ENCODE measurements around the gene TRAF2.
A peak's percentile ranks its signal among the peaks of the same experiment; 100 is the strongest.

TRAF2 gene

GRCh38 chr9:136853596-136854112, 32.7 kb upstream of the TRAF2 start:
- Histone ChIP-seq H3K36me3 (ENCODE audit: control insufficient read depth in 1 of 2, insufficient read depth in 2 of 2, low read length in 2 of 2) (no peaks in the 10 kb centered on the region), H3K9me3 (ENCODE audit: control insufficient read depth in 1 of 2, low read length in 2 of 2) (no peaks in the 10 kb centered on the region), H3K27me3 (ENCODE audit: control insufficient read depth in 1 of 2, insufficient read depth in 2 of 2, low read length in 2 of 2) (no peaks in the 10 kb centered on the region), H3K9ac (ENCODE audit: low read depth in 1 of 2, low read length in 2 of 2) (no peak overlapping the region), H3K4me1 (ENCODE audit: control insufficient read depth in 1 of 2, insufficient read depth in 2 of 2, low read length in 2 of 2) (peaks cover 49 to 53% of the 10 kb centered on the region in 2 donors), H3K27ac (ENCODE audit: low read depth, low read length) (no peak overlapping the region), H3K4me3 (ENCODE audit: low read depth in 1 of 2, low read length in 2 of 2) (no peak overlapping the region)

GRCh38 chr9:136854113-136854841, 32.0 kb upstream of the TRAF2 start:
- H3K9ac ChIP-seq (ENCODE audit: low read depth in 1 of 2, low read length in 2 of 2) = no peak overlapping the region
- no peaks in the 10 kb centered on the region for H3K36me3 ChIP-seq (ENCODE audit: control insufficient read depth in 1 of 2, insufficient read depth in 2 of 2, low read length in 2 of 2)
- no peaks in the 10 kb centered on the region for H3K9me3 ChIP-seq (ENCODE audit: control insufficient read depth in 1 of 2, low read length in 2 of 2)
- H3K27ac ChIP-seq (ENCODE audit: low read depth, low read length) = no peak overlapping the region
- no peaks in the 10 kb centered on the region for H3K27me3 ChIP-seq (ENCODE audit: control insufficient read depth in 1 of 2, insufficient read depth in 2 of 2, low read length in 2 of 2)
- H3K4me1 ChIP-seq (ENCODE audit: control insufficient read depth in 1 of 2, insufficient read depth in 2 of 2, low read length in 2 of 2) = peaks cover 56 to 59% of the 10 kb centered on the region in 2 donors
- no peak overlapping the region for H3K4me3 ChIP-seq (ENCODE audit: low read depth in 1 of 2, low read length in 2 of 2)

DNA sequence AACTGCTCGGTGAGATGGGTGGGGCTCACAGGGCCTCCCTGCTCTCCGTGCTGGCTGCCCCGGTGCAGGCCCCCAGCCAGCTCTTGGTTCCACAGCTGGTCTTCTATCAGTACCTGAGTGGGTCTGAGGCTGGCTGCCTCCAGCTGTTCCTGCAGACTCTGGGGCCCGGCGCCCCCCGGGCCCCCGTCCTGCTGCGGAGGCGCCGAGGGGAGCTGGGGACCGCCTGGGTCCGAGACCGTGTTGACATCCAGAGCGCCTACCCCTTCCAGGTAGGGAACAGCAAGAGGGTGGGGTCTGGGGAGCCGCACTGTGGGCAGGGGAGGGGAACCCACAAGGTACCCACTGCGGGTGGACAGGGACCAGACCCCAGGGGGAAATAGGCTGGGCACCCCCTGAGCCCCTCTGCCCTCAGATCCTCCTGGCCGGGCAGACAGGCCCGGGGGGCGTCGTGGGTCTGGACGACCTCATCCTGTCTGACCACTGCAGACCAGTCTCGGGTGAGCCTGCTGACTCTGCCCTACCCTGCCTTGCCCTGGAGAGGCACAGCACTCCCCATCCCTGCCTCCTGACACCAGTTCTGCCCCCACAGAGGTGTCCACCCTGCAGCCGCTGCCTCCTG, 31.4 kb upstream of the TRAF2 start:
- peaks cover 58 to 61% of the 10 kb centered on the region in 2 donors for H3K4me1 ChIP-seq (ENCODE audit: control insufficient read depth in 1 of 2, insufficient read depth in 2 of 2, low read length in 2 of 2)
- H3K27me3 ChIP-seq (ENCODE audit: control insufficient read depth in 1 of 2, insufficient read depth in 2 of 2, low read length in 2 of 2) = no peaks in the 10 kb centered on the region
- no peak overlapping the region for H3K27ac ChIP-seq (ENCODE audit: low read depth, low read length)
- H3K4me3 ChIP-seq (ENCODE audit: low read depth in 1 of 2, low read length in 2 of 2) = no peak overlapping the region
- no peaks in the 10 kb centered on the region for H3K36me3 ChIP-seq (ENCODE audit: control insufficient read depth in 1 of 2, insufficient read depth in 2 of 2, low read length in 2 of 2)
- no peaks in the 10 kb centered on the region for H3K9me3 ChIP-seq (ENCODE audit: control insufficient read depth in 1 of 2, low read length in 2 of 2)
- H3K9ac ChIP-seq (ENCODE audit: low read depth in 1 of 2, low read length in 2 of 2) = no peak overlapping the region

GRCh38 chr9:136855461-136856078, 30.7 kb upstream of the TRAF2 start:
- Histone ChIP-seq H3K27ac (ENCODE audit: low read depth, low read length) (no peak overlapping the region), H3K4me3 (ENCODE audit: low read depth in 1 of 2, low read length in 2 of 2) (no peak overlapping the region), H3K9me3 (ENCODE audit: control insufficient read depth in 1 of 2, low read length in 2 of 2) (no peaks in the 10 kb centered on the region), H3K27me3 (ENCODE audit: control insufficient read depth in 1 of 2, insufficient read depth in 2 of 2, low read length in 2 of 2) (no peaks in the 10 kb centered on the region), H3K9ac (ENCODE audit: low read depth in 1 of 2, low read length in 2 of 2) (no peak overlapping the region), H3K36me3 (ENCODE audit: control insufficient read depth in 1 of 2, insufficient read depth in 2 of 2, low read length in 2 of 2) (peaks cover 0 to 2% of the 10 kb centered on the region in 2 donors), H3K4me1 (ENCODE audit: control insufficient read depth in 1 of 2, insufficient read depth in 2 of 2, low read length in 2 of 2) (peaks cover 55 to 60% of the 10 kb centered on the region in 2 donors)

DNA sequence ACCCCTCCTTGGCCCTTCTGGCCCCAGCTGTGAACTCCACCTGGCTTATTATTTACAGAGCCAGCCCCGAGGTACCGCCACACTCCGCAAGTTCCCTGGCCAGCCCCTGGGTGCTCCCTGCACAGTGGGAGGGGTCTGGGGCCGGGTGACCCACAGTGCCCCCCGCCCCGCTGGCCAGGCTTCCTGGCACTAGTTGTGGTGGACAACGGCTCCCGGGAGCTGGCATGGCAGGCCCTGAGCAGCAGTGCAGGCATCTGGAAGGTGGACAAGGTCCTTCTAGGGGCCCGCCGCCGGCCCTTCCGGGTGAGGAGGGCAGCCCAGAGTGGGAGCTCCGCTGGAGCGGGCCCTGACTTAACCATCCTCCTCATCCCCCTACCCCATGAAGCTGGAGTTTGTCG, 30.2 kb upstream of the TRAF2 start:
- no peaks in the 10 kb centered on the region for H3K9me3 ChIP-seq (ENCODE audit: control insufficient read depth in 1 of 2, low read length in 2 of 2)
- H3K36me3 ChIP-seq (ENCODE audit: control insufficient read depth in 1 of 2, insufficient read depth in 2 of 2, low read length in 2 of 2) = peaks cover 0 to 6% of the 10 kb centered on the region in 2 donors
- H3K4me3 ChIP-seq (ENCODE audit: low read depth in 1 of 2, low read length in 2 of 2) = no peak overlapping the region
- no peak overlapping the region for H3K27ac ChIP-seq (ENCODE audit: low read depth, low read length)
- H3K27me3 ChIP-seq (ENCODE audit: control insufficient read depth in 1 of 2, insufficient read depth in 2 of 2, low read length in 2 of 2) = no peaks in the 10 kb centered on the region
- H3K9ac ChIP-seq (ENCODE audit: low read depth in 1 of 2, low read length in 2 of 2) = no peak overlapping the region
- H3K4me1 ChIP-seq (ENCODE audit: control insufficient read depth in 1 of 2, insufficient read depth in 2 of 2, low read length in 2 of 2) = peaks cover 56 to 60% of the 10 kb centered on the region in 2 donors

GRCh38 chr9:136856541-136857141, 29.7 kb upstream of the TRAF2 start:
- no peaks in the 10 kb centered on the region for H3K27me3 ChIP-seq (ENCODE audit: control insufficient read depth in 1 of 2, insufficient read depth in 2 of 2, low read length in 2 of 2)
- H3K36me3 ChIP-seq (ENCODE audit: control insufficient read depth in 1 of 2, insufficient read depth in 2 of 2, low read length in 2 of 2) = peaks cover 0 to 12% of the 10 kb centered on the region in 2 donors
- no peak overlapping the region for H3K4me3 ChIP-seq (ENCODE audit: low read depth in 1 of 2, low read length in 2 of 2)
- peaks cover 56 to 62% of the 10 kb centered on the region in 2 donors for H3K4me1 ChIP-seq (ENCODE audit: control insufficient read depth in 1 of 2, insufficient read depth in 2 of 2, low read length in 2 of 2)
- no peaks in the 10 kb centered on the region for H3K9me3 ChIP-seq (ENCODE audit: control insufficient read depth in 1 of 2, low read length in 2 of 2)
- H3K27ac ChIP-seq (ENCODE audit: low read depth, low read length) = no peak overlapping the region
- no peak overlapping the region for H3K9ac ChIP-seq (ENCODE audit: low read depth in 1 of 2, low read length in 2 of 2)

GRCh38 chr9:136857166-136857565, 29.1 kb upstream of the TRAF2 start:
- peaks cover 50 to 58% of the 10 kb centered on the region in 2 donors for H3K4me1 ChIP-seq (ENCODE audit: control insufficient read depth in 1 of 2, insufficient read depth in 2 of 2, low read length in 2 of 2)
- no peaks in the 10 kb centered on the region for H3K9me3 ChIP-seq (ENCODE audit: control insufficient read depth in 1 of 2, low read length in 2 of 2)
- no peak overlapping the region for H3K27ac ChIP-seq (ENCODE audit: low read depth, low read length)
- no peak overlapping the region for H3K9ac ChIP-seq (ENCODE audit: low read depth in 1 of 2, low read length in 2 of 2)
- H3K27me3 ChIP-seq (ENCODE audit: control insufficient read depth in 1 of 2, insufficient read depth in 2 of 2, low read length in 2 of 2) = no peaks in the 10 kb centered on the region
- H3K4me3 ChIP-seq (ENCODE audit: low read depth in 1 of 2, low read length in 2 of 2) = no peak overlapping the region
- H3K36me3 ChIP-seq (ENCODE audit: control insufficient read depth in 1 of 2, insufficient read depth in 2 of 2, low read length in 2 of 2) = peaks cover 5 to 17% of the 10 kb centered on the region in 2 donors

DNA sequence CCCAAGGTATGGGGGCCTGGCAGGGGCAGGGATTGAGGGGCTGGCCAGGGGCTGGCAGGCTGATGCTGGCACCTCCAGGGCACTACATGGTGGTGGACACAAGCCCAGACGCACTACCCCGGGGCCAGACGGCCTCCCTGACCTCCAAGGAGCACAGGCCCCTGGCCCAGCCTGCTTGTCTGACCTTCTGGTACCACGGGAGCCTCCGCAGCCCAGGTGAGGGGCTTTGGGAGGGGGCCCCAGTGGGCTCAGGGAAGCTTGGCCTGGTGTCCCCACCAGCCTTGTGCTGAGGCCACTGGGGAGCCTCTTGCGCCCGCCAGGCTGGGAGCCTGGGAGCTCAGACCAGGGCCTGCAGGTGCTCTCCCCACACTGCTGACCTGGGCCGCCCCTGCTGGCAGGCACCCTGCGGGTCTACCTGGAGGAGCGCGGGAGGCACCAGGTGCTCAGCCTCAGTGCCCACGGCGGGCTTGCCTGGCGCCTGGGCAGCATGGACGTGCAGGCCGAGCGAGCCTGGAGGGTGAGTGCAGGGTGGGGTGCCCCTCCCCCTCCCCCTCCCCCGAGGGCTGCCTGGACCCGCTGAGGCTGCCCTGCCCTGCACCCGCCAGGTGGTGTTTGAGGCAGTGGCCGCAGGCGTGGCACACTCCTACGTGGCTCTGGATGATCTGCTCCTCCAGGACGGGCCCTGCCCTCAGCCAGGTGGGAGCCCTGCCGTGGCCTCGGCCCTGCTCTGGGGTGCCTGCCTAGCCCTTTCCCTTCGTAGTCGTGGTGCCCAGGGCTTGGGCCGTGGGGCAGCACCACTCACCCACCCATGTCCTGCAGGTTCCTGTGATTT, 28.5 kb upstream of the TRAF2 start:
- Histone ChIP-seq H3K36me3 (ENCODE audit: control insufficient read depth in 1 of 2, insufficient read depth in 2 of 2, low read length in 2 of 2) (peaks cover 11 to 23% of the 10 kb centered on the region in 2 donors), H3K27me3 (ENCODE audit: control insufficient read depth in 1 of 2, insufficient read depth in 2 of 2, low read length in 2 of 2) (no peaks in the 10 kb centered on the region), H3K4me1 (ENCODE audit: control insufficient read depth in 1 of 2, insufficient read depth in 2 of 2, low read length in 2 of 2) (peaks cover 44 to 52% of the 10 kb centered on the region in 2 donors), H3K27ac (ENCODE audit: low read depth, low read length) (peak overlapping the region; percentile 95), H3K9me3 (ENCODE audit: control insufficient read depth in 1 of 2, low read length in 2 of 2) (no peaks in the 10 kb centered on the region), H3K4me3 (ENCODE audit: low read depth in 1 of 2, low read length in 2 of 2) (no peak overlapping the region), H3K9ac (ENCODE audit: low read depth in 1 of 2, low read length in 2 of 2) (peak overlapping the region; percentile 51 to 68)

DNA sequence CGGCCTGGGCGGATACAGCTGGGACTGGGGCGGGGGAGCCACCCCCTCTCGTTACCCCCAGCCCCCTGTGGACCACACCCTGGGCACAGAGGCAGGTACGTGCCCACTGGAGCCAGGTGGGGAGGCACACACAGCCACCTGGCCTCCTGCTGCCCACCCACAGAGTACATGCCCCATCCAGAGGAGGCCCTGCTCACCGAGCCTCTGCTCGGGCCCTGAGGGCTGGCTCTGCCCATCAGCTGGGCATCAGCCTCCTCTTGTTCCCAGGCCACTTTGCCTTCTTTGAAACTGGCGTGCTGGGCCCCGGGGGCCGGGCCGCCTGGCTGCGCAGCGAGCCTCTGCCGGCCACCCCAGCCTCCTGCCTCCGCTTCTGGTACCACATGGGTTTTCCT, 27.9 kb upstream of the TRAF2 start:
- H3K27ac ChIP-seq (ENCODE audit: low read depth, low read length) = peak overlapping the region; percentile 95
- no peaks in the 10 kb centered on the region for H3K9me3 ChIP-seq (ENCODE audit: control insufficient read depth in 1 of 2, low read length in 2 of 2)
- H3K9ac ChIP-seq (ENCODE audit: low read depth in 1 of 2, low read length in 2 of 2) = peak overlapping the region; percentile 51 to 68
- no peaks in the 10 kb centered on the region for H3K27me3 ChIP-seq (ENCODE audit: control insufficient read depth in 1 of 2, insufficient read depth in 2 of 2, low read length in 2 of 2)
- H3K4me1 ChIP-seq (ENCODE audit: control insufficient read depth in 1 of 2, insufficient read depth in 2 of 2, low read length in 2 of 2) = peaks cover 43 to 55% of the 10 kb centered on the region in 2 donors
- no peak overlapping the region for H3K4me3 ChIP-seq (ENCODE audit: low read depth in 1 of 2, low read length in 2 of 2)
- H3K36me3 ChIP-seq (ENCODE audit: control insufficient read depth in 1 of 2, insufficient read depth in 2 of 2, low read length in 2 of 2) = peaks cover 17 to 30% of the 10 kb centered on the region in 2 donors

All from duodenal mucosa (tissue), 2 donors.